D341Med (cell line): ENCODE data around the gene MEIS3.
"Not testable (repeated sequence)": the region's sequence is repeated elsewhere in the genome, so short reads cannot be mapped to it uniquely, and the experiment has no call there.

ENCODE experiments used
- DNase-seq: peaks from one replicate; pipeline ENCODE4 v3.0.0; 2012; ENCODE audit warnings: low spot score

Gene MEIS3

GRCh38 chr19:47416643-47416985, 2.7 kb downstream of the MEIS3 start:
- DNase-seq, result no peak

GRCh38 chr19:47415953-47416642, 3.2 kb downstream of the MEIS3 start:
- DNase-seq, result no peak

GRCh38 chr19:47414469-47414868, 4.9 kb downstream of the MEIS3 start:
- peak; percentile 82 for DNase-seq

- no peak for DNase-seq
Measured at GRCh38 chr19:47413941-47414340, 5.4 kb downstream of the MEIS3 start.

- DNase-seq, result not testable (repeated sequence)
Measured at GRCh38 chr19:47411696-47412095, 7.6 kb downstream of the MEIS3 start.

- DNase-seq, result no peak
Measured at GRCh38 chr19:47411101-47411500, 8.2 kb downstream of the MEIS3 start.

GRCh38 chr19:47408156-47408938, 11.0 kb downstream of the MEIS3 start:
- DNase-seq, result no peak

GRCh38 chr19:47407417-47407774, 11.9 kb downstream of the MEIS3 start:
- DNase-seq, result no peak

- no peak for DNase-seq
Measured at GRCh38 chr19:47406711-47407416, 12.5 kb downstream of the MEIS3 start.

GRCh38 chr19:47405854-47406417, 13.4 kb downstream of the MEIS3 start:
- no peak for DNase-seq

- DNase-seq, result no peak
Measured at GRCh38 chr19:47405197-47405550, 14.2 kb downstream of the MEIS3 start.

- DNase-seq, result no peak
Measured at GRCh38 chr19:47404334-47405196, 14.8 kb downstream of the MEIS3 start.

GRCh38 chr19:47402504-47402903, 16.8 kb downstream of the MEIS3 start:
- no peak for DNase-seq

- DNase-seq, result peak; percentile 39
Measured at GRCh38 chr19:47398707-47399597, 20.4 kb downstream of the MEIS3 start.

- DNase-seq, result peak; percentile 85
Measured at GRCh38 chr19:47391510-47392223, 27.7 kb downstream of the MEIS3 start.

- DNase-seq, result no peak
Measured at GRCh38 chr19:47390533-47391488, 28.5 kb downstream of the MEIS3 start.

- no peak for DNase-seq
Measured at GRCh38 chr19:47389150-47389556, 30.2 kb downstream of the MEIS3 start.

- DNase-seq, result not testable (repeated sequence)
Measured at GRCh38 chr19:47388721-47389120, 30.6 kb downstream of the MEIS3 start.

GRCh38 chr19:47387623-47388022, 31.7 kb downstream of the MEIS3 start:
- not testable (repeated sequence) for DNase-seq
